ENCODE measurements around the gene ZFYVE28.
"Not testable (repeated sequence)": the region's sequence is repeated elsewhere in the genome, so short reads cannot be mapped to it uniquely, and the experiment has no call there.

ZFYVE28 gene

GRCh38 chr4:2243681-2244380 is 174.6 kb downstream of the ZFYVE28 start:
- DNase-seq, result no peak

DNA sequence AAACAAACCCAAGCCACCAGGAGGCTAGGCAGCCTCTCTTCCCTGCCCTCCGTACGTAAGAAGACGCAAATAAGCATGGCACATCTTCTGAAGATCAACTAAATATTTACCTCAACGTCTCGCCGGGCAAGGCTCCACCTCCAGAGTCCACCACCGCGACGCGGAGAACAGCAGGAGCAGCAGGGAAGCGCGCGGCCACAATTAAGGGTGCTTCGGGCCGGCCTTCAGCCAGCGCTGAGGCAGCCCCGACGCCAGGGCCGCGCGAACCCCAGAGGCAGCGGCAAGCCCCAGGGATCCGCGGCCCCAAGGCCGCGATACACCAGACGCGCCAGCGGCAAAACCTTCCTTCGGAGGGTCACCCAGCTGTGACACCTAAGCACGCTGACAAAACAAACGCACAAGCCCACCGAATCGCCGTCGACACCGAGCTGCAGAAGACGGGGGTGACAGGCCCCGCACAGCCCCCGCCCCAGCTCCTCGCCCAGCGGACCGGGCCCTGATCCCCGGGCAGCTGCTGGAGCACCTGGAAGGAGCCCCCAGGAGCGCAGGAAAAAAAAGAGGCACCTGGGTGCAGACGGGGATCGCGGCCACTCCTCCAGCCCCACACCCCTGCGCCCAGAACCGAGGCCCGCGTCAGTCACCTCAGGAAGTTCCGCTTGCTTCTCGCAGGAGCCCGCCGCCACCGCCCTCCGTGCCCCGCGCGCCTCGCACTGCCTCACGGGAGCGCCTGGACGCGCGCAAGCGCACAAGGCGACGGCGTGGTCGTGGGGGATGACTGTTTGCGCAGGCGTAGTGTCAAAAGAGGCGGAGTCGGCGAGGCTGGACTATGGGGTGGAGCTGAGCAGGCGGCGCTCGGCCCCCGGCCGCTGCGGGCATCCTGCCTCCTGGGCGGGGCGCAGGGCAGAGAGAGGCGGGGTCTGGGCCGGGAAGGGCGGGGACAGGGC is 176.8 kb downstream of the ZFYVE28 start, which contains the start of the genes HAUS3 and POLN:
Gene HAUS3, minus strand, starts transcription at position 712 of the 944 bp plus-strand sequence. CDS start 1,175 bp downstream, outside the sequence.
Gene POLN, minus strand, starts transcription at position 712 of the 944 bp plus-strand sequence. CDS start 12,890 bp downstream, outside the sequence.
- DNase-seq, result peak; percentile 86

DNA sequence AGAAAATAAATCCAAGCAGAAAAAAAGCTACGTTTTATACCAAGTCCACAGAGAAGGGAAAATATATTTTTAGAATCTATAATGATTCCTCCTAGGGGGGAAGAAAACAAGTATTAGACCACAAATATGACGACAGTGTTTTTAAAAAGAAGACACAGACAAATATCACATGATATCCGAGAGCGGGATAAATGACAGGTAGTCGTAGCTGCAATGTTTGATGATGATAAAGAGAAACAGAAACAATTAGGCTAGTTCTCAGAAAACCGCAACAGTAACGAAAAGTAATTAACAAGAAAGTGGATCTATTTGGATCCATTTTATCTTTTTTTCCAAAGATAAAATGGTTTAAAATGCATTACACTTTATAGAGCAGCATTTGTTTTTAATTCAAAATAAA is 177.4 kb downstream of the ZFYVE28 start:
- no peak for DNase-seq

GRCh38 chr4:2236944-2237666 is 181.3 kb downstream of the ZFYVE28 start:
- no peak for DNase-seq

- DNase-seq, result no peak
These were observed 187.4 kb downstream of the ZFYVE28 start for GRCh38 chr4:2231082-2231481.

DNA sequence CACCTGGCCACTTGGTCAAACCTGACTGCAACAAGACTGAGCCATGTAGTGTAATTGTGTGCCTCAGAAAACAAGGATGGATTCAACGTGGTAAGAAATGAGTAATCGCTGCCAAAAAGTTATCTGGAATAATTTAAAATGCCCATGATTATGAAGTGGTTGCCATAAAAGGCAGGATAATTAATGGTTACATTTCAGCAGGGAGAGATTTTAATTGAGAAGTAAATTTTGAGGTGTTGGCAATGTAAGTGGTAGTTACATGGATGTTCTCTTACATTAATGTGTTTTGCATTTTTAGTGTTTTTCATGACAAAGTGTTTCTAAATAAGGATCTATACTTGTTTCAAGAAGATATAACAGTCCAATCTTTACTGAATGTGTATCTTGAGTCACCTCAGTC is 192.2 kb downstream of the ZFYVE28 start:
- no peak for DNase-seq

DNA sequence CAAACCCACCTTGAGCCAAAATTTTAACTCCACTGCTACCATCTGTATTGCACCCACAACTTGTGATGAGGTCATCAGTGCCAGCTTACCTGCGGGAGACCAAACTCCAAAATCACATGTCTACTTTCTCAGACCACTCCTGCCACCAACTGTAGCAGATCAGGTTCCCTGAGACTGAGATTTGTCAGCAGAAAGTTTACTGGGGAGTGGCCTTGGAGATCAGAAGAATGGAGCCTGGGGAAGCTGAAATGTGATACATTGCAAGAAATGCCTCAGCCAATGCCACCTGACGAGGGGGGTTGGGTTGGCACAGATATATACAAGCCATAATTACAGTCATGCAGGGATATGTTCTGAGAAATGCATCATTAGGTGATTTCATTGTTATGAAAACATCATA is 195.6 kb downstream of the ZFYVE28 start:
- no peak for DNase-seq

- DNase-seq, result not testable (repeated sequence)
These were observed 197.1 kb downstream of the ZFYVE28 start for GRCh38 chr4:2221378-2221777.

DNA sequence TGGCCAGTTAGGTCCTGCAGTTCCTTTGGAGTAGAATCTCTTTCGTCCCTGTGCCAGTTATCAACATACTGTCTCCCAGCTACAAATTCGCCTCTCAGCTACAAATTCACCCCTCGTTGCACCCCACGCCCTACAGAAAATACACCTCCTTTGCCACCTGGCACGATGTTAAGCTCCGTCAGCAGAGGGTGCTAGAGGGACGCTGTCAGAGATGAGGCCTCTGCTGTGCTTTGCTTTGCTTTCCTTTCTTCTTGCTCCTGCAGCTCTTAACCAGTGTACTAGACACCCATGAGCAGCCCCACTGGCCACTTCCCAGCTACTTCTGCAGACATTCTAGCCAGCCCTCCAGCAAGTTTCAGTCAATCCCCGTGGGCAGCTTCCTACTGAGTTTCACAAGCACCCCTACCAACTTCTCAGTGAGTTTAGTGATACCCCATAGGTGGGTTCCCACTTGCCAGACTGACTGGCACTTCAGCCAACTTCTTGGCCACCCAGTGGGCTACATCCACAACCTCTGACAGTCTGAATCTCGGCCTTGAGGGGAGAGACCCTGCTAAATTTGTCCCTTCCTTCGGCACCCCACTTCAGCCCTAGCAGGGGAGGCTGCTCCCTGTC is 198.3 kb downstream of the ZFYVE28 start:
- DNase-seq, result no peak
